ENCODE measurements around the gene IDS. TPM values are rescaled to one million over a fixed set of nuclear protein-coding genes. Genes with fewer than 3 reads are reported as not detected.

The IDS gene
- total and polyA plus RNA-seq, 2 donors (not counting 3 experiments of a cell fraction or from before 2014, with no cell fraction given): 35.2 to 44.0 TPM

- H4K20me1 ChIP-seq (replicated peaks; ENCODE audit: control insufficient read depth, extremely low read depth, insufficient read depth, low read length): no peaks in the 10 kb centered on the region
- H2AFZ ChIP-seq (ENCODE audit: low read depth, low read length): no peak overlapping the region
- H3K36me3 ChIP-seq (ENCODE audit: control insufficient read depth in 2 of 2, extremely low read depth in 1 of 2, insufficient read depth in 2 of 2, low read length in 2 of 2): no peaks in the 10 kb centered on the region
- no peaks in the 10 kb centered on the region for H3K9me3 ChIP-seq (replicated peaks; ENCODE audit: control insufficient read depth, insufficient read depth, low read length)
- FAIRE-seq: peak; percentile 99
- BruUV-seq (replicated peaks): no TSS peak
- dilution Hi-C loops (cut with MboI; ENCODE audit: extremely low pct_ligation_motif_present, low sequenced_read_pairs): no loop called here
- no peak overlapping the region for H3K4me2 ChIP-seq (ENCODE audit: insufficient read depth, low read length)
- intact Hi-C loops (cut with micrococcal nuclease): loop anchor here (1.0 kb wide), 2 partner anchors 15 to 27 kb away; no protein-coding TSS in a partner anchor
- H3K27me3 ChIP-seq (ENCODE audit: control insufficient read depth in 2 of 2, insufficient read depth in 2 of 2, low read length in 2 of 2): peaks cover 0 to 2% of the 10 kb centered on the region in 2 experiments
- no peaks in the 10 kb centered on the region for H3K9me1 ChIP-seq (replicated peaks; ENCODE audit: control insufficient read depth, extremely low read depth, insufficient read depth, low read length)
- ChIA-PET POLR2A (no interaction called here), CTCF (interaction anchor here (0.6 to 1.6 kb wide), 7 partner anchors 10 to 119 kb away, joined by 3 to 20 read pairs (median 4); partner anchors contain the start of gene EOLA1)
- no peak overlapping the region for H3K9ac ChIP-seq (replicated peaks; ENCODE audit: extremely low read depth, insufficient read depth, low read length)
- peak; percentile 55 for DNase-seq (ENCODE audit: low read depth, low spot score)
- no peak overlapping the region for H3K4me3 ChIP-seq (replicated peaks in 1 of 3; ENCODE audit: insufficient read depth in 1 of 3, low read depth in 1 of 3, low read length in 3 of 3)
- no peaks in the 10 kb centered on the region for H3K79me2 ChIP-seq (ENCODE audit: control insufficient read depth, insufficient read depth, low read length)
- TF ChIP-seq, protein P1, sequence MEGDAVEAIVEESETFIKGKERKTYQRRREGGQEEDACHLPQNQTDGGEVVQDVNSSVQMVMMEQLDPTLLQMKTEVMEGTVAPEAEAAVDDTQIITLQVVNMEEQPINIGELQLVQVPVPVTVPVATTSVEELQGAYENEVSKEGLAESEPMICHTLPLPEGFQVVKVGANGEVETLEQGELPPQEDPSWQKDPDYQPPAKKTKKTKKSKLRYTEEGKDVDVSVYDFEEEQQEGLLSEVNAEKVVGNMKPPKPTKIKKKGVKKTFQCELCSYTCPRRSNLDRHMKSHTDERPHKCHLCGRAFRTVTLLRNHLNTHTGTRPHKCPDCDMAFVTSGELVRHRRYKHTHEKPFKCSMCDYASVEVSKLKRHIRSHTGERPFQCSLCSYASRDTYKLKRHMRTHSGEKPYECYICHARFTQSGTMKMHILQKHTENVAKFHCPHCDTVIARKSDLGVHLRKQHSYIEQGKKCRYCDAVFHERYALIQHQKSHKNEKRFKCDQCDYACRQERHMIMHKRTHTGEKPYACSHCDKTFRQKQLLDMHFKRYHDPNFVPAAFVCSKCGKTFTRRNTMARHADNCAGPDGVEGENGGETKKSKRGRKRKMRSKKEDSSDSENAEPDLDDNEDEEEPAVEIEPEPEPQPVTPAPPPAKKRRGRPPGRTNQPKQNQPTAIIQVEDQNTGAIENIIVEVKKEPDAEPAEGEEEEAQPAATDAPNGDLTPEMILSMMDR (IDR thresholded peaks at IDR 0.05; ENCODE audit: extremely low read depth in 1 of 2, insufficient read depth in 1 of 2, low read depth in 1 of 2, low read length in 2 of 2): peak; percentile 59 to 62
- TF ChIP-seq JUN (IDR thresholded peaks at IDR 0.05; ENCODE audit: borderline replicate concordance, insufficient read depth, insufficient read length, low read depth): no peak
- peaks cover 15% of the 10 kb centered on the region for H3K4me1 ChIP-seq (ENCODE audit: control insufficient read depth, extremely low read depth, insufficient read depth, low read length)
- no peak overlapping the region for H3K27ac ChIP-seq (ENCODE audit: insufficient read depth, low read depth, low read length)
Observed at GRCh38 chrX:149512225-149512885, 7.2 kb upstream of the IDS start.

GRCh38 chrX:149511081-149511480, 6.0 kb upstream of the IDS start:
- H2AFZ ChIP-seq (ENCODE audit: low read depth, low read length): no peak overlapping the region
- no peak for FAIRE-seq
- H3K4me1 ChIP-seq (ENCODE audit: control insufficient read depth, extremely low read depth, insufficient read depth, low read length): peaks cover 19% of the 10 kb centered on the region
- no peak for DNase-seq (ENCODE audit: low read depth, low spot score)
- intact Hi-C loops (cut with micrococcal nuclease): no loop called here
- no peak overlapping the region for H3K27ac ChIP-seq (ENCODE audit: insufficient read depth, low read depth, low read length)
- no peak overlapping the region for H3K4me3 ChIP-seq (replicated peaks in 1 of 3; ENCODE audit: insufficient read depth in 1 of 3, low read depth in 1 of 3, low read length in 3 of 3)
- no peak for TF ChIP-seq FOS (IDR thresholded peaks at IDR 0.05; ENCODE audit: borderline replicate concordance, insufficient read depth, low read length)
- no peak for TF ChIP-seq POLR2AphosphoS5 (IDR thresholded peaks at IDR 0.05; ENCODE audit: insufficient read depth, low read depth, low read length)
- TF ChIP-seq GATA2 (IDR thresholded peaks at IDR 0.05; ENCODE audit: insufficient read depth, insufficient read length, low read depth, low read length): no peak
- TF ChIP-seq MAX (IDR thresholded peaks at IDR 0.05; ENCODE audit: insufficient read depth, insufficient read length): no peak
- no peak for TF ChIP-seq POLR2A (IDR thresholded peaks at IDR 0.05; ENCODE audit: low read depth, low read length)
- TF ChIP-seq JUN (IDR thresholded peaks at IDR 0.05; ENCODE audit: borderline replicate concordance, insufficient read depth, insufficient read length, low read depth): no peak
- TF ChIP-seq, protein P1 (IDR thresholded peaks at IDR 0.05; ENCODE audit: extremely low read depth in 1 of 2, insufficient read depth in 1 of 2, low read depth in 1 of 2, low read length in 2 of 2): no peak
- TF ChIP-seq EZH2 (IDR thresholded peaks at IDR 0.05; ENCODE audit: borderline replicate concordance, low read depth, low read length, severe bottlenecking): no peak
- no peak for TF ChIP-seq MYC (IDR thresholded peaks at IDR 0.05; ENCODE audit: low read depth, low read length)
- ChIA-PET POLR2A (no interaction called here), CTCF (interaction anchor here (1.1 kb wide), 1 partner anchor 17 kb away, joined by 3 read pairs; no protein-coding TSS in a partner anchor)
- no TSS peak for BruUV-seq (replicated peaks)
- H3K79me2 ChIP-seq (ENCODE audit: control insufficient read depth, insufficient read depth, low read length): no peaks in the 10 kb centered on the region
- H3K27me3 ChIP-seq (ENCODE audit: control insufficient read depth in 2 of 2, insufficient read depth in 2 of 2, low read length in 2 of 2): peaks cover 0 to 2% of the 10 kb centered on the region in 2 experiments
- dilution Hi-C loops (cut with MboI; ENCODE audit: extremely low pct_ligation_motif_present, low sequenced_read_pairs): no loop called here
- H3K4me2 ChIP-seq (ENCODE audit: insufficient read depth, low read length): no peak overlapping the region
- no peaks in the 10 kb centered on the region for H4K20me1 ChIP-seq (replicated peaks; ENCODE audit: control insufficient read depth, extremely low read depth, insufficient read depth, low read length)
- no peaks in the 10 kb centered on the region for H3K9me3 ChIP-seq (replicated peaks; ENCODE audit: control insufficient read depth, insufficient read depth, low read length)
- no peaks in the 10 kb centered on the region for H3K36me3 ChIP-seq (ENCODE audit: control insufficient read depth in 2 of 2, extremely low read depth in 1 of 2, insufficient read depth in 2 of 2, low read length in 2 of 2)
- no peaks in the 10 kb centered on the region for H3K9me1 ChIP-seq (replicated peaks; ENCODE audit: control insufficient read depth, extremely low read depth, insufficient read depth, low read length)
- H3K9ac ChIP-seq (replicated peaks; ENCODE audit: extremely low read depth, insufficient read depth, low read length): no peak overlapping the region

All from endothelial cell of umbilical vein (primary cell).